ENCODE results near the gene KCNS3.
A peak's percentile ranks its signal among the peaks of the same experiment; 100 is the strongest.

Gene KCNS3

DNA sequence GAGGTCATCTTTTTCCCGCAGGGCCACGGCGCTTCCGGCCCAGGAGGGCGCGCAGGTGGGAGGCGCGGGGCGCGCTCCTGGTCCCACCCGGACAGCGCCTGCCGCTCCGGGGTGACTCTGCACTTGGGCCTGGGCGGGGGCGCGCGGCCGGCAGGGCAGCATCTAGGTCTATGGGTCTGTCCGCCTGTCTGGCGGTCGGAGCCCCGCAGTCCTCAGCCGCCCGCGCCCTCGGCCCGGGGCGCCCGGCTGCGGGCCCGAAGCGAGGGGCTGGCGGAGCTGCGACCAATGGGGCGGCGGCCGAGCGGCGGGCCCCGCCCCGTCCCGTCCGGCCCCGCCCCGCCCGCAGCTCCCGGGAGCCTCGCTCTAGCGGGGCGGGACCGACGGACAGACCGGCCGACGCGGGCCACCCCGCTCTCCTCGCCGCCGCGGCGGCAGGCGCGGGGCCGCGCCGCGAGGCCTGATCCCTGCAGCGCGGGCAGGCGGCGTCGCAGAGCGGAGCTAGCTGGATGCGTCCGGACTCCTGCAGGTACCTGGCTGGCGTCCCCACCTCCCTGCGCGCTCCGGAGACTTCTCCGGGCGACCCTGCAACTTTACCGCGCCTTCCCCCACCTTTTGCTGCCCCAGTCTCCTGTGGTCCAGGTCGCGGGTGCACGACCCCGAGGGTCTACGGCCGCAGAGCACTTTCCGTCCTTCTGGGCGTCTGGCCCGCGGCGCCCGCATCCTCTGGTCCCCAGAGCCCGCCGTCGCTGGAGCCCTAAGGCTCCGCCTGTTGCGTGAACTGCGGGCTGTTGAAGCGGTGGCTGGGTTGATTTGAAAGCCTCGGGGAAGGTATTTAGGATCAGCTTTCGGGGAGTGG, at the start of gene KCNS3:
Gene KCNS3 (plus strand): TSS at position 387 of the 856 bp plus-strand sequence. CDS start 52,342 bp downstream, outside the sequence.
- no peak for DNase-seq

DNA sequence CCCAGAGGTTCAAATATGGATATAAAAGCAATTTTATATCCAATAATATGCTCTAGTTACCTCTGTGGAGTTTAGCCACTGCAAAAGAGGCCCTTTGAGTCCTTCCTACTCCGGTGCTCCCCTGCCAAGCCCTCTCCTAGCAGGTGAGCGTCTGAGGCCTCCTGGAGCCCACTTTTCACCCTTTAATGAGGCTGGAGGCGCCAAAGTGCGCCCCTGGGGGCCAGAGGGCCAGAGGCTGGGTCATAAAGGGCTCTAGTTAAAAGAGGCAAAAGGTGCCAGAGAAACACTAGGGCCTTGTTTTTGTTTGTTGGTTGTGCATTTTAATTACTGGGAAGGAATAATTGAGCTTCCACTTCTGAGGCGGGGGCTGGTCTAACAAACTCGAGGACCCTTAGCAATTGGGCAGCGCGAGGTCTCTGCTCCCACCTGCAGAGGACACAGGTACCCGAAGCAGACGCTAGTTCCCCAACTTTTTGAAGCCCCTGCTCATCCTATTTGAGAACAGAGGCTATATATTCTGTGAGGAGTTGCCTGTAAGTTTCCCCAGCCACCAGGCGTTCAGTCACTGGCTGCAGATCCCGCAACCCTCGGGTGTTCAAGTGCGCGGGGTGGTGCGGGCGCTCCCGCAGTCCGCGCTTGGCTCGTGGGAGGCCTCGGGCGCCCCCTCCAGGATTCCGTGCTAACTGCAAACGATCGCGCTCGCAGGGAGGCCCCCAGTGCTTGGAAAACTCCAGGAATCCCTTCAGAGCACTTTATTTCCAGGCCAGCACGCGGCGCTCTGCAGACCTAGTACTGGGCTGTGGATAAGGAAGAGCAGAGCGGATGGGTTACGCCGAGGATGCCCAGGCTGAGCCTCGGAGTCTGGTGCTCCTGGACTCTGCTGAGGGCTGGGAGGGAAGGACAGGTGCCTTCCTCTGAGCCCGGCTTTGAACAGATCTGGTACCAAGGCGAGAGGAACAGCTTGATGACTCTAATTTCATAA, 48.1 kb upstream of the KCNS3 start:
- peak; percentile 62 for DNase-seq

DNA sequence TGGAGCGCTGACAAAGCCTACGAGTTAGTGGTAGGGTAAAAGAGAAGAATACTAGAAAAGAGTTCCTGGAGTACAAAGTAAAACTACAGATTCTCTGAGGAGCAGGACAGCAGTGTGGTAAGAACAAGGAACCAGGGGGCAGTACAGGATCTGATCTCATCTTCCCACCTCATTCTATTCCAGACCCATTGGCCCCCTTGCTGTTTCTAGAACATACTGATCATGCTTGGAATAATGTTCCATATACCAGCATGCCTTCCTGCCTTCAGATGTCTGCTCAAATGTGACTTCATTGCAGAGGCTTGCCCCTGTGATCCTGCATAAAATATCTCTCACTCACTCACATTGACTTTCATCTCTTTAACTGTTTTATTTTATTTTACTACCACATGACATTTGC, 43.0 kb upstream of the KCNS3 start:
- DNase-seq, result no peak

GRCh38 chr2:17839959-17840358, 38.5 kb upstream of the KCNS3 start:
- no peak for DNase-seq

GRCh38 chr2:17843457-17843856, 35.0 kb upstream of the KCNS3 start:
- no peak for DNase-seq

GRCh38 chr2:17845806-17846205, 32.7 kb upstream of the KCNS3 start:
- DNase-seq, result no peak

DNA sequence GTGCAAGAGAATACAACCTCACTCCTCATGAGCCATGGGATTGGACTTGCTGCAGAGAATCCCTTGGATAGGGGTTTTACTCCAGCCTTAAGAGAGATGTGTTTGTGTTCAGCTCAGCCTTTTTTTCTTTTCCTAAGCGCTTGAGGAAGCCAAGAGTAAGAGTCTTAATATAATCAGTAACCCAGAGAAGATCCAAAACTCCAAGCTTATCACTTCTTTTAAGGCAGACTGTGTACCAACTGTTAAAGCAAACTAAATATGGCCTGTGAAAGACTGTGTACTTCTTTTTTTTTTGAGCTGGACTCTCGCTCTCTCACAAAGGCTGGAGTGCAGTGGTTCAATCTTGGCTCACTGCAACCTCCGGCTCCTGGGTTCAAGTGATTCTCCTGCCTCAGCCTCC, 31.8 kb upstream of the KCNS3 start:
- DNase-seq, result no peak

DNA sequence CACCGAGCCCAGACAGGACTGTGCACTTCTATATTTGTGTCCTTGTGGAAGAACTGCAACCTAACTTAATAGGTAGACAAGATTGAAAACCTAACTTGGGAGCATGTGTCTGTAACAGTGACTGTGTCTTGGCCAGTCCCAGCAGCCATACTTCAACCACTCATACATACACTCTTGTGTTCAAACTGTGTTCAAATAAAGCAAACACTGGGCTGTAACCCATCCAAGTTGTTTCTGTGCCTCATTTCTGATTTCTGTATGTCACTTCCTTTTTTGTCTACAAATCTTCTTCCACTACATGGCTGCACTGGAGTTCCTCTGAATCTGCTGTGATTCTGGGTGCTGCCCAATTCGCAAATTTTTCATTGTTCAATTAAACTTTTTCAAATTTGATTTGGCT, 31.2 kb upstream of the KCNS3 start:
- DNase-seq, result no peak

DNA sequence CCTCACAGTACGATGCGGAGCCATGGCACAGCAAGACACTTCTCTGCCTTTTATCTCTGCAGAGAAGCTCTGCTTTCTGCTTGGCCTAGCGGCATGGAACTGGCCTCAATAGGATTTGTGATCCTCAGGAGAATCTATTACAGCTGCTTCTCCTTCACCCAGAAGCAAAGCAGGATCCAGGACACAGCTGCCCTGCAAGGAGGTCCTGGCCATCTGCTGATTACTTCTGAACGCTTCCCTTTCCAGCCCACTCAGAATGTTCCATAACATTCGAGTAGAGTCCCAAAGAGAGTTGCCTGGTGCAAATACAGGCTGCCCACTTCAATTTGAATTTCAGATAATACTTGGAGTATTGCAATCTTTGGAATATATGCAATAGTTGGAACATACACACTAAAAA, 29.2 kb upstream of the KCNS3 start:
- DNase-seq, result no peak

DNA sequence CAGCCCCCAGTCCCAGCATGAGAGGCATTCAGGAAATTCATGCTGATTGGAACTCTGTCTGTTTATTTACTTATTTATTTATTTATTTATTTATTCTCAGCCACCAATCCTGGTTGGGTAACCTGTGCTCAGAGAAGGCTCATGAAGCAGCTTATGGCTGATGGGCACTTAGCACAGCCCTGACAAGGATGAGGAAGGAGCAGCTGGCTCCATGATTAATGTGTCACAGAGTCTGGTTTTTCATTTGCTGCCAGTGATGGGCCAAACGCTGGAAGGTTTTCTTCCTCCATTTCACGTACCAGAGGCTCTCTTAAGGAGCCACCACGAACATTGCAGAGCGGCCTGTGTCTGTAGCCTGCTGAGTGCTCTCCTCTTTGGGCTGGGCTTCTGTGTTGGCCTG, 28.3 kb upstream of the KCNS3 start:
- no peak for DNase-seq

- DNase-seq, result peak; percentile 8
Observed at GRCh38 chr2:17851731-17852585, 26.5 kb upstream of the KCNS3 start.

GRCh38 chr2:17853799-17854198, 24.7 kb upstream of the KCNS3 start:
- DNase-seq, result no peak

GRCh38 chr2:17857021-17857420, 21.4 kb upstream of the KCNS3 start:
- peak; percentile 3 for DNase-seq

DNA sequence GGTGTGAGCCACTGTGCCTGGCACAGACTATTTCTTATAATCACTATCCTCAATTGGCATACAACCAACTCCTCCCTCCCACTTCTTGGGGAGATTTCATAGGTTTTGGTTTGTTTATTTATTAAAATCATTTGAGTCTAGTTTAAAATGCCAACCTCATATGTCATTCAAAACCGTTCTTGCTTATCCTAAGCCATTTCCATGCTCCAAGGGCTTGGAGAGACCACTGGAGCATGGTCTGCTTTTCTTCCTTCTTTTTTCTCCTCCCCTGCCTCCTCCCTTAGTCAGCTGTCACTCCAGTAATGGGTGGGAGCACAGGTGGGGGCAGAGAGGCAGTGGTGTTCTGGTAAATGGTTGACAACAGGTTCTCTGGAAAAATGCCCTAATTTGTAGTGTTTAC, 20.4 kb upstream of the KCNS3 start:
- no peak for DNase-seq

GRCh38 chr2:17863539-17863938, 14.9 kb upstream of the KCNS3 start:
- no peak for DNase-seq

GRCh38 chr2:17864676-17865075, 13.8 kb upstream of the KCNS3 start:
- no peak for DNase-seq

DNA sequence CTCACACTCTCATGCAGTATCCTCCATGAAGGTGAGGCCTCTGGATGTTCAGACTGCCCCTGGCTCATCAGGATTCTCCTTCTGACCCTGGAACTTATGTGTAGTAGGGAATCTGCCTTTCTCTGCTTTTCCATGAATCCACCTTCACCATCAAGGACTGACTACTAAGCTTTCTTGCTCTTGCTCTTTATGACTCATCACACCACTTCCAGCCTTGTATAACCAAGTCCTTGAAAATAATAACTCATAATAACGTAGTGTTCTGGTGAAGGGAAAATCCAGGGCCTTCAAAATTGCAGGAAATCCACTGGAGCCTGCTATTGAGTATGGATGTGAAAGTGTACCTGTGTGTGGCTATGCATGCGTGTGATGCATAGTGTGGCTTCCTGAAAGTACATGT, 11.3 kb upstream of the KCNS3 start:
- no peak for DNase-seq

- no peak for DNase-seq
Observed at GRCh38 chr2:17869128-17869527, 9.3 kb upstream of the KCNS3 start.

GRCh38 chr2:17871639-17872038, 6.8 kb upstream of the KCNS3 start:
- no peak for DNase-seq

GRCh38 chr2:17873021-17873420, 5.4 kb upstream of the KCNS3 start:
- no peak for DNase-seq

DNA sequence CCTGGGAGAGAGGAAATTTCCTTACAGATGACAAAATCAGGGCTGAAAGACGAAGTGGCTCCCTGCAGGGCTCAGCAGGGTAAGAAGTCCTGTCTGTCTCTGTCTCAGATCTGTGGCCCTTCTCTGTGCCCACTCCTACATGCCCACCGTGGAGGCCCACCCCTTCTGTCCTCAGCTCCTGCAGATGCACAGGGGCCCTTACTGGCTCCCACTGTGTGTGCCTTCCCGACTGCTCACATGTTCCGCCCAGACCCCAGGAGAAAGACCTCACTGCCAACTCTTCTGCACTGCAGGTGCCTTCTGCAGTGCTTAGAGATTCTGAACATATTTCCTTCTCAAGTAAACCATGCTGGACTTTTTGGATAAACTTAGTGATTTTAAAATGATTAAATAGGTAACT, 1.9 kb upstream of the KCNS3 start:
- no peak for DNase-seq

- no peak for DNase-seq
Observed at GRCh38 chr2:17877811-17878280, 621 bp upstream of the KCNS3 start.

Measured in DMS79 (cell line).